GM12873 (cell line): Measurements from ENCODE around the gene LRBA.

Experiments used
- TF ChIP-seq, protein P1 (sequence below): IDR thresholded peaks from 2 replicates; pipeline ENCODE4 v1.5.1; 2012; ENCODE audit warnings: low read depth, mild to moderate bottlenecking, moderate library complexity, low read length, control low read depth; ENCODE audit not compliant: insufficient read depth; ENCODE audit errors: missing control alignments

Gene LRBA

DNA sequence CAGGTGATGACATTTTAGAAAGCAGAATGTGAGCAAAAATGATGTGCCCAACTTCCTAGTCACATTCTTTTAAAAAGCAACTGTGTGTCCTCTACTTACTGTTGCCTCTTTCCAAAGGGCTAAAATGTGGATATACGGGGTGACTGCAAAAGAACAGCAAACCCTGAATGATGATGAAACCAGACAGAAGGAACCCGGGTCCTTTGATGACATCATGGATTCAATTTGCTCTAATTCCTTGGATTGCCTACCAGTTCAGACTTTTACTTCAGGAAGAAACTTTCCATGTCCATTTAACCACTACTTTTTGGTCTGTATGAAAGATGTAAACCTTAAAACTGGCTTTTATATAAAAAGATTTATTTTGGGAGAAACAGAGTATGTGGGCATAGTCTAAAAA lies 624.0 kb downstream of the LRBA start:
- TF ChIP-seq, protein P1, sequence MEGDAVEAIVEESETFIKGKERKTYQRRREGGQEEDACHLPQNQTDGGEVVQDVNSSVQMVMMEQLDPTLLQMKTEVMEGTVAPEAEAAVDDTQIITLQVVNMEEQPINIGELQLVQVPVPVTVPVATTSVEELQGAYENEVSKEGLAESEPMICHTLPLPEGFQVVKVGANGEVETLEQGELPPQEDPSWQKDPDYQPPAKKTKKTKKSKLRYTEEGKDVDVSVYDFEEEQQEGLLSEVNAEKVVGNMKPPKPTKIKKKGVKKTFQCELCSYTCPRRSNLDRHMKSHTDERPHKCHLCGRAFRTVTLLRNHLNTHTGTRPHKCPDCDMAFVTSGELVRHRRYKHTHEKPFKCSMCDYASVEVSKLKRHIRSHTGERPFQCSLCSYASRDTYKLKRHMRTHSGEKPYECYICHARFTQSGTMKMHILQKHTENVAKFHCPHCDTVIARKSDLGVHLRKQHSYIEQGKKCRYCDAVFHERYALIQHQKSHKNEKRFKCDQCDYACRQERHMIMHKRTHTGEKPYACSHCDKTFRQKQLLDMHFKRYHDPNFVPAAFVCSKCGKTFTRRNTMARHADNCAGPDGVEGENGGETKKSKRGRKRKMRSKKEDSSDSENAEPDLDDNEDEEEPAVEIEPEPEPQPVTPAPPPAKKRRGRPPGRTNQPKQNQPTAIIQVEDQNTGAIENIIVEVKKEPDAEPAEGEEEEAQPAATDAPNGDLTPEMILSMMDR: no peak

DNA sequence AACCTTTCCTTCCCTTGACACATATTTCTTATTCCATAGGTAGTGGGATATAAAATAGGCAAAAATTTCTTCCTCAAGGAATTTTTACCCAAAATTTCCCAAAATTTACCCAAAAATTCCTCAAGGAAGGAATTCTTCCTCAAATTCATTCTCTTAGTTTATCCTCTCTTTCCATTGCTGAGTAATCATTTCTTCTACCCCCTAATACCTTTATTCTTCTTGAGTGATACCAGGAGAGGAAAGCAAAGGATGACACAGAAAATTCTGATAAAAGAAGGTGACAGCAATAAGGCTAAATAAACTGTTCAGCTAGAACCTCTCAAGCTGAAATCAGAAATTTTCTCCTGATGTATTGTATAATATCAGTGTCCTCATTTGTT lies 624.6 kb downstream of the LRBA start:
- TF ChIP-seq, protein P1: no peak

GRCh38 chr4:150389896-150390530 lies 625.1 kb downstream of the LRBA start:
- TF ChIP-seq, protein P1: no peak

DNA sequence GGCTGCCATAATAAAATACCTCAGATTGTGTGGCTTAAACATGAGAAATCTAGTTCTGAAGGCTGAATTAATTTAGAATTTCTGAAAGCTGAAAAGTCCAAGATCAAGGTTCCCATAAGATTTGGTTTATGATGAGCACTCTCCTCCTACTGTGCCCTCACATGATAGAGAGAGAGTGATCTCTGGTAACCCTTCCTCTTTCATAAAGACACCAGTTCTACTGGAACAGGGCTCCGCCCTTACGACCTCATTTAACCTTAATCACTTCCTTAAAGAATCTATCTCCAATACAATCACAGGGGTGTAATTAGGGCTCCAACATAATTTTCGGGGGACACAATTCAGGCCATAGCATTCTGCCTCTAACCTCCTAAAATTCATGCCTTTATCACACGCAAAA lies 627.1 kb downstream of the LRBA start:
- TF ChIP-seq, protein P1: no peak

GRCh38 chr4:150385606-150386005 lies 629.5 kb downstream of the LRBA start:
- TF ChIP-seq, protein P1: no peak

GRCh38 chr4:150384249-150384648 lies 630.8 kb downstream of the LRBA start:
- TF ChIP-seq, protein P1: no peak

GRCh38 chr4:150382028-150382427 lies 633.1 kb downstream of the LRBA start:
- TF ChIP-seq, protein P1: no peak
